GM19455 (cell line): ENCODE measurements around the gene PIGZ.

Source experiments
- ATAC-seq: cut with Tn5 transposase; IDR thresholded peaks from one replicate; pipeline ENCODE4 v1.9.1; 2021; ENCODE audit not compliant: unreplicated experiment

Gene PIGZ

GRCh38 chr3:196983186-196983585 lies 14.6 kb upstream of the PIGZ start:
- ATAC-seq = no peak

- no peak for ATAC-seq
Measured at GRCh38 chr3:196981657-196982056, 13.0 kb upstream of the PIGZ start.

- no peak for ATAC-seq
Measured at GRCh38 chr3:196979545-196979944, 10.9 kb upstream of the PIGZ start.

- ATAC-seq = no peak
Measured at GRCh38 chr3:196976941-196977340, 8.3 kb upstream of the PIGZ start.

GRCh38 chr3:196975349-196975748 lies 6.7 kb upstream of the PIGZ start:
- no peak for ATAC-seq

DNA sequence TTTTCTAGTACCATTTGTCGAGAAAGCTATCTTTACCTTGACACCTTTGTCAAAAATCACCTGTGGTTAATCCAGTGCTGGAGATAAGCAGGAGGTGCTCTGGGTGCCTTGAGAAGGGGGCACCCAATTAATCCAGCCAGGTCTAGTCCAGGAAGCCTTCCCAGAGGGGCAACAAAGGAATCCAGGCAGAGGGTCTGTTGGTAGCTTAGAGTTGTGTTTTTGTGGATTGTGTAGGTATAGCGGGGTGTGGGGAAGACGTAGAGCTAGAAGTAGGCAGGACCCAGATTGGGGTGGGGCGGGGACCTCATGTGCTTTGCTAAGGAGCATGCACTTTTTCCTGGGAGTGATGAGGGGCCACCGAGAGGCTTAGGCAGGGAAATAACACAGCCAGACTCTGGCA lies 6.0 kb upstream of the PIGZ start:
- ATAC-seq = no peak

DNA sequence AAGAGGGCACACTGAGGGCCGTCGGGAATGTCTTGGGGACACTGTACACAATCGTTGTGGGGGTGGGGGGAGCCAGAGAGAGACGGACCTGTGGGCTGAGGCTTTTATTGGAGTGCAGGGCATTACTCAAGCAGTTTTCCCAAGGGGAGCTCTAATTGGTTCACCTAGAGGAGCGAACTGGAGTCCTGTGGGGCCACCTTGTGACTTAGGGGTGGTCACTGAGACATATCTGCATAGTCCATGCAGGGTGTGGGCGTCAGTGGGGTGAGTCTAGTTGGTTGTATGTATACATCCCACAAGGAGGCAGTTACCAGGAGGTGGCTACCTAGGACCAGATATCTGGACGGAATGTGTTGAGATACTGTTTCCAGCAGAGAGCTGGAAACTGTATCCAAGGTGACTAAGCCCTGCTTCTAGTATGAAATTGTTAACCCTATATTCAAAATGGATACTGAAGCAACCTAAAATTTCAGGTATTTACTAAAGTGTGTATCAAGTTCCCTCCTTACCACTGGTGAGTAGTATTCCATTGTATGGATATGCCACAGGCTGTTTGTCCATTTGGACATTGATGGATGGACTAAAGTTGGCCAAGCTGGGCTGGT lies 2.6 kb upstream of the PIGZ start:
- ATAC-seq = no peak

DNA sequence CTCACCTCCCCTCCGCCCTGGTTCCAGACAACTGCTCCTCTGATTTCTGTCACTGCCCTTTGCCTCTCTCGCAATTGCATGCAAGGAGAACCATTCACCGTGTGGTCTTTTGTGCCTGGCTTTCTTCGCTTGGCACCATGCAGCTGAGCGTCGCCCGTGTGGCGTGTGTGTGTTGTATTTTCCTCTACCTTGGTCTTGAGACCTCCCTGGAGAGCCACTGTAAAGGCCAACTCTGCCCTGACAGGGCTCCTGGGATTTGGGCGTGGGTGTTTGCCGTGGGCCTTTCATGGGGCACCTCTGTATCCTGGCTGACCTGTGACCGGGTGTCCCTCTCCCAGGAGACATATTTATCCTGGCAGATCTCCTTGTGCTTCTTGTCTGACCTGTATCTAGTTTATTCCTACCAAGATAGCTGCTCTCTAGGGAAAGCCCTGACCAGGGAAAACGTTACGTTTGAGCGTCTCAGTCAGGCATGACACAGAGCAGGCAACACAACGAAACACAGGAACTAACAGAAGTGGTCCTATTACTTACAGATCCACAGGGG lies 2.0 kb upstream of the PIGZ start:
- ATAC-seq = no peak

DNA sequence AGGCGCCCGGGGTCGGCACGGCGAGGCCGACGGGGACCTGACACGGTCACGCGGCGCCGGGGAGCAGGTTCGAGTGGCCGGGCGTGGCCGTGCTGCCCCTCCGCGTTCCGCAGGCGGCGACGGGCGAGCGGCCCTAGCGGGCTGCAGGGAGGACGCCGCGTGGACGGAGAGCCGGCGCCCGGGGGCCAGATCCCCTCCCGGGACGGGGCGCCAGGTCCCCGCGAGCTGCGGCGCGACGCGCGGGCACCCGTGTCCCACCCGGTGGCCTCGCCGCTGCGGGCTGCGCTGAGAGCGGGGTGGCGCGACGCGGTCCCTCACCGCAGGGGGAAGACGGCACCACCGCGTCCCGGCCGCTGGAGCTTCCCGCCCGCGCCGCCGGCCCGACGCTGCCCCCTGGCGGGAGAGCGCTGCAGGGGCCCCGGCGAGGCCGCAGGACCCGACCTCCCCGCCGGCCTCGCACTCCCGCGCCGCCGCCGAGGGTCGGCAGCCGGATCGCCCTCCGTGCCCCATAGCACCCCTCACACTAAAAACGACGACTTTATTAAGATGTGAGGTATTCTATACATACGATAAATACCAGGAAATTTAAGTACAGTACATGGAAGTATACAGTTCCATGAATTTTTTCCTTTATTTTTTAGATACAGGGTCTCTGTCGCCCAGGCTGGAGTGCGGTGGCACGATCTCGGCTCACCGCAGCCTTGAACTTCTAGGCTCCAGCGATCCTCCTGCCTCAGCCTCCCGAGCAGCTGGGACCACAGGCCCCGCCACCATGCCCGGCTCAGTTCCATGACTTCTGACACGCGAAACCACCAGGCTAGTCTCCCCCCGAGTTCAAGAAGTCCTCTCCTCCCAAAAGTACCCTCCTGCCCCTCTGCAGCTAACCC lies 1.3 kb upstream of the PIGZ start:
- peak; percentile 49 for ATAC-seq

GRCh38 chr3:196969134-196969659 lies 564 bp upstream of the PIGZ start:
- peak; percentile 46 for ATAC-seq

DNA sequence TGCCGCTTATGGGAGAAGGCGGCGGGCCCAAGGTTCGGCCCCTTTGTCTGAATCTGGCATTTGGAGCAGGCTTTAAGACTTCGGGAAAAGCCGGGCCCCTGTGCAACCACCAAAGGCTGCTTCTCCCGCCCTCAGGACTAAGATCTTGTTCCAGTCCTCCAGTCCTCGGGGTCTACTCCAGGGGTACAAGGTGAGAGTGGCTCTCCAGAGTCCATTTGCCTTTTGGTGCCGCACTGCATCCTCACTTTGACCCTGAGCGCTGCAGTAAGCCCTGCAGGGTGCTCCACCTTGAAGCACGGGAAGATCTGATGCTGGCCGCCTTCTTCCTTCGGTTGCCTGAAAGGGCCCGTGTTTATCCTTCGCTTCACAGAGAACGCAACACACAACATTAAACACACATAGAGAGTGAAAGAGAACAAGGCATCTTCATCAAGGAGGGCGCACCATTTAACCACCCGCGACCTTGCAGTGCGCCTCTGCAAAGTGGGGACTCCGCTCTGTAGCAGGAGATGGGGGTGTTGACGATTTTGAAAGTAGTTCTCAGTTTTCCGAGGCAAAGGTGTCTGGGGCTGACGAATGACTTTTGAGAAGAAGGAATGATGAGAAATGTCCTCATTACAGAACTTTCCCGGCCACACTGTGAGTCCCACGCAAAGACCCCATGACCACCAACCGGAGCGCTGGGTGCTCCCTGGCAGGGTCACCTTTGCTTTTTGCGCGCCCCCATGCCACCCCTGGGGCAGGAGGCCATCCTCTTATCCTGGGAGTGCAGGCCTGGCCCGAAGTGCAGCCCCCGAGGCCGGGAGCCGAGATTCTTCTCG lies 1.0 kb downstream of the PIGZ start:
- ATAC-seq = no peak

GRCh38 chr3:196966526-196967401 lies 1.9 kb downstream of the PIGZ start:
- no peak for ATAC-seq

DNA sequence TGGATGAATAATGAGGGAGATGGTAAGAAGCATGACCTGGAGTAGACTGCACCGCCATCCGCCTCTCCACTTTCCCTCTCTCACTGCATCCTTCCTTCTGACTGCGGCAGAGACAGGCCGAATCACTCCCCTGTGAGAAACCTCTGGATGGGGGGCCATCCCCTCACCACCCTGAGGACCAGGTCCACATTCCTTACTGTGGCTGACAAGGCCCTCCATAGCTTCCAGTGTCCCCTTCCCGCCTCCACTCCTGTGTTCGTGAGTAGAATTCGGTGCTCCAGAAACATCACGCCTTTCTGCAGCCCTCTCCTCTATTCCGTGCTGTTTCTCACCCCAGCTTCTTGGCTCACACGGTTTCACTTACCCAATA lies 2.8 kb downstream of the PIGZ start:
- no peak for ATAC-seq

GRCh38 chr3:196965112-196965803 lies 3.4 kb downstream of the PIGZ start:
- ATAC-seq = no peak

GRCh38 chr3:196963631-196963953 lies 5.0 kb downstream of the PIGZ start:
- ATAC-seq = no peak

DNA sequence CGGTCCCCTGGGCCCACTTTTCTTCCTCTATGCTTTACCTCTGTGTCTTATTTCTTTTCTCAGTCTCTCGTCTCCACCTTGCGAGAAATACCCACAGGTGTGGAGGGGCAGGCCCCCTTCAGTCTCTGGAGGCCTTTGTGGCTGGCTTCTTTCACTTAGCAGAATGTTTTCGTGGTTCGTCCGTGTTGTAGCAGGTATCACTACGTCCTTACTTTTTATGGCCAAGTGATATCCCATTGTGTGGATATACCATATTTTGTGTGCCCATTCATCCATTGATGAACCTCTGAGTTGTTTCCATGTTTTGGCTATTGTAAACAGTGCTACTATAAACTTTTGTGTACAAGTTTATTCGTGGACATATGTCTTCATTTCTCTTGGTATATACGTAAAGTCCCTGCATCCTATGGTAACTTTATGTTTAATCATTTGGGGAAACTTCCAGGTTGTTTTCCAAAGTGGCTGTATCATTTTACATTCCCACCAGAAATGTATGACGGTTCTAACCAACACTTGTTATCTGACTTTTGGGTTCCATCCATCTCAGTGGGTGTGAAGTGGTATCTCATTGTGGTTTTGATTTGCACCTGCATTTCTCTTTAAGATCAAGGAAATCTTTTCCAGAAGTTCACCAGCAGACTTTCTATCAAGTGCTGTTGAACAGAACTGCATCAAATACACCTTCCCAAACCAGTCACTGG lies 5.6 kb downstream of the PIGZ start:
- no peak for ATAC-seq

DNA sequence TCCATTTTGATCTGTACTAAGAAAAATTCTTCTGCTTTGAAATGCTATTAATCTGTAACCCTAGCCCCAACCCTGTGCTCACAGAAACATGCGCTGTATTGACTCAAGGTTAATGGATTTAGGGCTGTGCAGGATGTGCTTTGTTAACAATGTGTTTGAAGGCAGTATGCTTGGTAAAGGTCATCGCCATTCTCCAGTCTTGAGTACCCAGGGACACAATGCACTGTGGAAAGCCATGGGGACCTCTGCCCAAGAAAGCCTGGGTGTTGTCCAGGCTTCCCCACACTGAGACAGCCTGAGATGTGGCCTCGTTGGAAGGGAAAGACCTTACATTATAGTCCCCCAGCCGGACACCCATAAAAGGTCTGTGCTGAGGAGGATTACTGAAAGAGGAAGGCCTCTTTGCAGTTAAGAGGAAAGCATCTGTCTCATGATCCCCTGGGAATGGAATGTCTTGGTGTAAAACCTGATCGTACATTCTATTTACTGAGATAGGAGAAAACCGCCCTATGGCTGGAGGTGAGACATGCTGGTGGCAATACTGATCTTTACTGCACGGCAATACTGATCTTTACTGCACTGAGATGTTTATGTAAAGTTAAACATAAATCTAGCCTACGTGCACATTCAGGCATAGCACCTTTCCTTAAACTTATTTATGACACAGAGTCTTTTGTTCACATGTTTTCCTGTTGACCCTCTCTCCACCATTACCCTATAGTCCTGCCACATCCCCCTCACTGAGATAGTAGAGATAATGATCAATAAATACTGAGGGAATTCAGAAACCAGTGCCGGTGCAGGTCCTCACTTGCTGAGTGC lies 6.3 kb downstream of the PIGZ start:
- ATAC-seq = no peak

- no peak for ATAC-seq
Measured at GRCh38 chr3:196954832-196955231, 13.8 kb downstream of the PIGZ start.
